GM10266 (cell line): ENCODE measurements around the gene FAM3D.

Source experiments
- DNase-seq: peaks from one replicate; pipeline ENCODE4 v3.0.0; 2012; ENCODE audit errors: extremely low spot score
- TF ChIP-seq, protein P1 (sequence below): IDR thresholded peaks from 2 replicates; pipeline ENCODE4 v1.5.1; 2012; ENCODE audit warnings: mild to moderate bottlenecking, low read depth; ENCODE audit not compliant: control insufficient read depth, insufficient read depth; ENCODE audit errors: missing control alignments

FAM3D gene

DNA sequence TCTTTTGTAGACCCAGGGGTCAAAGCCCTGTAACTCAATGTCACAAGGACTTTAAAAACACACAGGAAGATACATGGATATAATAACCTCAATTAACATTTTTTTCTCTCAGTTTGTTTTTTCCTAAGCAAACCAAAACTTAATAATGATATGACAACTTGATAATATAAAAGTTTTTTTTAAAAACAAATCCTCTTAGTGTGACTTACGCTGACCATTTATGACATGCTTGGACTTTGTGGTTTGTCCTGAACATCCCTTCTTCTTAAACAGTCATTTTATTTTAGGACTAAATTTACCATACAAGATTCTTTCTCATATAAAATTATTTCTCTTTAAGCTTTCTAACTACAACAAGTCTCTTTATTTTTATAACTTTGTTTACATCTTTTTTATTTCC is 25.4 kb upstream of the FAM3D start:
- TF ChIP-seq, protein P1, sequence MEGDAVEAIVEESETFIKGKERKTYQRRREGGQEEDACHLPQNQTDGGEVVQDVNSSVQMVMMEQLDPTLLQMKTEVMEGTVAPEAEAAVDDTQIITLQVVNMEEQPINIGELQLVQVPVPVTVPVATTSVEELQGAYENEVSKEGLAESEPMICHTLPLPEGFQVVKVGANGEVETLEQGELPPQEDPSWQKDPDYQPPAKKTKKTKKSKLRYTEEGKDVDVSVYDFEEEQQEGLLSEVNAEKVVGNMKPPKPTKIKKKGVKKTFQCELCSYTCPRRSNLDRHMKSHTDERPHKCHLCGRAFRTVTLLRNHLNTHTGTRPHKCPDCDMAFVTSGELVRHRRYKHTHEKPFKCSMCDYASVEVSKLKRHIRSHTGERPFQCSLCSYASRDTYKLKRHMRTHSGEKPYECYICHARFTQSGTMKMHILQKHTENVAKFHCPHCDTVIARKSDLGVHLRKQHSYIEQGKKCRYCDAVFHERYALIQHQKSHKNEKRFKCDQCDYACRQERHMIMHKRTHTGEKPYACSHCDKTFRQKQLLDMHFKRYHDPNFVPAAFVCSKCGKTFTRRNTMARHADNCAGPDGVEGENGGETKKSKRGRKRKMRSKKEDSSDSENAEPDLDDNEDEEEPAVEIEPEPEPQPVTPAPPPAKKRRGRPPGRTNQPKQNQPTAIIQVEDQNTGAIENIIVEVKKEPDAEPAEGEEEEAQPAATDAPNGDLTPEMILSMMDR, result no peak
- DNase-seq, result no peak

DNA sequence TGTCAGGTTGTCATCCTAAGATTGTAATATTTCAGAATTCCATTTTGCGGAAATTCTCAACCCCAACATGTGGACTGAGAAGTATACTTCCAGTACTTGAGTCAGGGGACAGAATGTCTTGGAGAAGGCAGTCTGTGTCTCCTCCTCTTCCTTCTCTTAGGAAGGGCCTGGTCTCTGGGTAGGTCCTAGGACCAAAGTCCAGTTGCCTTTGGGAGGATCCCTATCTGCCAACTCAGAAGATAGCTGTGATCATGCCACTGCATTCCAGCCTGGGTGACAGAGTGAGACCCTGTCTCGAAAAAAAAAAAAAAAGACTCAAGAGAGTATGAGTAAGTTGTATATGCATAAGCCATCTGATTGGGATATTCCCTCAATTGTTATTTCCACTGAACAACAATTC is 23.9 kb upstream of the FAM3D start:
- TF ChIP-seq, protein P1, result no peak
- no peak for DNase-seq

DNA sequence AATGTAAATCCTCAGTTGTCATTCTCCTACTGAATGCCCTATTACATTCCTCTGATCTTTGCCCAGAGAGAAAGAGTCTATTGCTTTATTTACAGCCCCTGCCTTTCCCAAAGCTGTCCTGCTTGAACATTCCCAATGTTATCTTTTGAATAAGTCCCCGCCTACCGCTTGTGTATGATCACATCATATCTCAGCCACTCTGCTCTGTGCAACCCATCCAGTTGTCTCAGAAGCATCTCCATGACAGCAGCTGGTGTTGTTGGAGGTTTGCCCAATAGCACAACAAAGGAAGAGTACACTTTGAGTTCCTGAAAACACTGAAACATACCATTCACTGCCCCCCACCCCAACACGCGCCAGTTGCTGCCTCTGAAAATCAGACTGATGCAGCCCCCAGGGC is 22.0 kb upstream of the FAM3D start:
- no peak for DNase-seq
- TF ChIP-seq, protein P1, result no peak

DNA sequence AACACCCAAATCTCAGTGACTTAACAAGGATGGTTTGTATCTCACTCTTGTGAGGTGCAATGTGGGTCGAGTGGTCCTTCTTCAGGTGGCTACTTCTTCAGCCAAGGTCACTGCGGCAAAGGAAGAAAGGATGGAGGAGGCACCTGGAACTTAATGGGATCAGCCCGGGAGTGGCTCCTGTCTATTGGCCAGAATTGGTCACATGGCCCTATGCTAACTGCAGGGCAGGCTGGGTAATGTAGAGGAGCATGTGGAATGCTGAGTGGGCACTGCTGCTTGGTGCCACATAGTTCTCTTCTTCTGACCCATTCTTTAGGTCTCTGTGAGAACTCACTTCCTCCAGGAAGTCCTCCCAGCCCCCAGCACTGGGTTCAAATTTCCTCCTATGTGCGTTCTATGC is 20.3 kb upstream of the FAM3D start:
- no peak for DNase-seq
- TF ChIP-seq, protein P1, result no peak

DNA sequence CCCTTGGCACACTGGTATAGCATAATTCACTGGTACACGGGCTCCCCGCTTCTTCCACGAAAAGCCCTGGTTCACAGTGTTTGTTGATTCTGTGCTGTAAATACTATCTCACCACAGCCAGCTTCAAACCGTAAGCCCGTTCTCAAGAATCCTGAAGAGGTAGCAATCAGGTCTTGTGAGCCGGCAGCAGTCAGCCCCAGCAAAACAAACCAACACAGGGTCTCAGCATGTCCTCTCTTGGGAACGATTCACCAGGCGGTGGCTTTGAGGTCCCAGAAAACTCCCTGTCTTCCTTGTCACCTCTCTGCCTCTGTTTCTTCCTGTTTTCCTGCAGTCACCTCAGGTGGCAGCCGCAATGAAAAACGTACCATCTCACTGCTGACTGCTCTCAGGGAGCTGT is 19.1 kb upstream of the FAM3D start:
- DNase-seq, result no peak
- TF ChIP-seq, protein P1, result no peak

DNA sequence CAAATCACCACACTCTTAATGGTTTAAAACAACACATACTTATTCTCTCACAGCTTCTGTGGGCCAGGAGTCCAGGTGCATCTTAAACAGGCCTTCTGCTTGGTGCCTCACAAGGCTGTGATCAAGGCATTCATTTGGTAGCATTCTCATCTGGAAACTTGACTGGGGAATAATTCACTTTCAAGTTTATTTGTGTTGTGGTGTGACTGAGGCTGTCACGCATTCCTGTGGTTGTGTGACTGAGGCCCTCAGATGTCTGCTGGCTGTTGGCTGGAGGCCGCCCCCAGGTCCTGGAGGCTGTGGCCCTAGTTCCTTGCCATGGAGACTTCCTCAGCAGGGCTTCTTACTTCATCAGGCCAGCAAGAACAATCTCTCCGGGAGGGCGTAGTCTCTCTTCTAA is 16.9 kb upstream of the FAM3D start:
- TF ChIP-seq, protein P1, result no peak
- no peak for DNase-seq

DNA sequence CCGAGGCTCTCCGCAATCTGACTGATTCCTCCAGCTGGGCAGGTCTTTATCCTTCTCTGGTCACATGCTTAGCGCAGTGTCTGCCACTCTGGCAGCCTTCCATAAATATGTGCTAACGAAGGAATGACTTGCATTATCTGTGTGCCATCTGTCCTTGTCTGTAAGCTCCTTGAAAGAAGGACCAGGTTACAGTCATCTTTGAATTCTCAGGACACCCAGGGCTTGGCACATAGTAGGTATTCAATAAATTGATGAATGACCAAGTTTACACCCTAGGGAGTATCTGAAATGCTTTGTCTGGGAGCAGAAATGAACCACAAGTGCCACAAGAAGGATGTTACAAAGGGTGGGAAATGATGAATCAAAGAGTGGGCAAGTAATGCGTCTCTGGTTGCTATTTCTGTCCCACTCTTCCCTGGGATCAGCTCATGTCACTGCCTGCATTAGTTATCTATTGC is 16.5 kb upstream of the FAM3D start:
- TF ChIP-seq, protein P1, result no peak
- DNase-seq, result no peak
